Spinal cord (tissue), 10 donors: ENCODE measurements around the gene GNG7. TPM values are rescaled to one million over a fixed set of nuclear protein-coding genes. Genes with fewer than 3 reads are reported as not detected.
"Not testable (repeated sequence)": the region's sequence is repeated elsewhere in the genome, so short reads cannot be mapped to it uniquely, and the experiment has no call there.

Experiments used
- DNase-seq, 6 donors: peaks; one replicate each; pipeline versions ENCODE4 v3.0.0 to v3.0.0-alpha.2; 2013 to 2015; ENCODE audit warnings: low spot score in 6 of 6, low read depth in 4 of 6
- H3K27ac ChIP-seq: one replicate; pipeline ENCODE4 v1.5.1; 2013; ENCODE audit warnings: low read depth, low read length, control low read depth
- H3K27me3 ChIP-seq: one replicate; pipeline ENCODE4 v1.6.1; 2013; ENCODE audit warnings: low read length; ENCODE audit not compliant: control insufficient read depth, insufficient read depth
- H3K36me3 ChIP-seq: one replicate; pipeline ENCODE4 v1.6.1; 2013; ENCODE audit warnings: low read length; ENCODE audit not compliant: control insufficient read depth, insufficient read depth
- H3K4me1 ChIP-seq: one replicate; pipeline ENCODE4 v1.6.1; 2013; ENCODE audit warnings: low read length; ENCODE audit not compliant: control insufficient read depth, insufficient read depth
- H3K4me3 ChIP-seq: one replicate; pipeline ENCODE4 v1.5.1; 2013; ENCODE audit warnings: low read depth, low read length, control low read depth
- H3K9me3 ChIP-seq: one replicate; pipeline ENCODE4 v1.6.1; 2013; ENCODE audit warnings: low read length; ENCODE audit not compliant: control insufficient read depth, insufficient read depth
- WGBS: methylation state at CpG from one replicate; pipeline ENCODE4 v1.1.5; 2013; ENCODE audit warnings: missing lambda C conversion rate; ENCODE audit not compliant: insufficient coverage; 5-methylcytosine and 5-hydroxymethylcytosine counted together
- polyA plus RNA-seq, 2 donors: library from polyadenylated mRNA; unstranded; fragments of 120-200 nt; gene quantifications; one replicate each; pipeline ENCODE4 v1.2.1, GENCODE V29; 2013; ENCODE audit not compliant: insufficient read length in 2 of 2
- total RNA-seq, 2 donors: library from RNA; depleted of rRNA in 1 of 2; stranded (reverse); fragments of 120-200 nt in 1 of 2; fragments of >200 nt in 1 of 2; gene quantifications; one replicate each; pipeline versions ENCODE4 v1.2.3 to v1.2.4, GENCODE V29; 2013 to 2014
- donor health status: healthy.

Gene GNG7
- total and polyA plus RNA-seq, 4 donors = 6.2 to 60.4 (median 30.2) TPM

DNA sequence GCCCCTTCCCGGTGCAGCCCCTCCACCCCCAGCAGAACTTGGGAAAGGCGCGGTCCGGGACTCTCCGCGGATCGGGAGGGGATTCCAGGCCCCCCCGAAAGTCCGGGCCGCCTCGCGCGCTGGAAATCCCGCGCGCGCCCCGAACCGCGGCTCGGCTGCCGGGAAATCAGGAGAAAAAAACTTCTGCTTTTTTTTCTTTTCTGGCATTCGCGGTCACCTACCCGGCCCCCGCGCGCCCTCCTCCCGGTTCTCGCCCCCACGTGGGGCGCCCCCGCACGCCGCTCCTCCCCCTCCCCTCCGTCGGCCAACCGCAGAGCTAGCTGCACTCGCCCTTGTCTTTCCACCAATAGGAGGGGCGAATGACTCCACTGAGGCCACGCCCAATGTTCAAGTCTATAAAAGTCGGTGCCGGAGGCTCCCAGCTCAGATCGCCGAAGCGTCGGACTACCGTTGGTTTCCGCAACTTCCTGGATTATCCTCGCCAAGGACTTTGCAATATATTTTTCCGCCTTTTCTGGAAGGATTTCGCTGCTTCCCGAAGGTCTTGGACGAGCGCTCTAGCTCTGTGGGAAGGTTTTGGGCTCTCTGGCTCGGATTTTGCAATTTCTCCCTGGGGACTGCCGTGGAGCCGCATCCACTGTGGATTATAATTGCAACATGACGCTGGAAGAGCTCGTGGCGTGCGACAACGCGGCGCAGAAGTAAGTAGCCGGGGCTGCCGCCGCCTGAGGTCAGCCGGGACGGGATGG lies 226.6 kb downstream of the GNG7 start, which contains the start of gene GADD45B:
Gene GADD45B (plus strand): TSS at position 426 of the 749 bp plus-strand sequence. CDS start 232 bp downstream, at position 658.
- under 1% methylated on average over 58 of the region's 70 CpGs for WGBS
- Histone ChIP-seq H3K27ac (peak within 1 kb of the TSS; percentile 58), H3K36me3 (no peaks in the 10 kb centered on the region), H3K27me3 (peaks cover 53% of the 10 kb centered on the region), H3K4me1 (peaks cover 53% of the 10 kb centered on the region), H3K9me3 (no peaks in the 10 kb centered on the region), H3K4me3 (peak within 1 kb of the TSS; percentile 69)
- peak; percentile 91 to 99 (median 94) for DNase-seq

DNA sequence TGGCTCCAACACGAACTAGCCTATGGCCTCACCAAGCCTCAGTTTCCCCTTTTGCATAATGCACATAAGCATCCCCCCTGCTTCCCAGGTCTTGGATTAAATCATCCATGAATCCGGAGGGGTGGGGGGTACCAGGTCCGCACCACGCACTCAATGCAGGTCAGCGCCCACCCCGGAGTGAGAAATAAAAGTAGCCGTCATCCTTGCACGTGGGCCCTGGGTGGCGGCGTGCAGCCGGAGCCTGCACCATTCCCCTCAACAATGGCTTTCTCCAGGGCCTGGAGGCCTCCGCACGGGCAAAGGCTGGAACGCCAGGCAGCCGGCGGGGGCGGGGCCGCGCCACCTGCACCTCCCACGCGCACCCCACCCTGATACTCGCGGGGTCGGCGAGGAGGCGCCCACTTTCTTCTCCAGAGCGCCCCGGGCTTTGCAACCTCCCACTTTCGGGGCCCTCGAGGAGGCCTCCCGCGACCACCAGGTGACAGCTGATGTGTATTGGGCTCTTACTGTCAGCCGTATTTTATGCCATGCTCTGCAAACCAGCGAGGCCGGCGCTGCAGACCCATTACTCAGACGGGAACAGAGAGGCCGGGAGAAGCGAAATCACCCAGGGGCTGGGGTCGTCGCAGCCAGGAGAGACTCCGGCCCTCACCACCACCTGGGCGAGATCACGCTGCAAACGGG lies 227.3 kb downstream of the GNG7 start:
- peak overlapping the region; percentile 22 for H3K27ac ChIP-seq
- DNase-seq = peak in 1 of 6 donors; percentile 37
- H3K4me1 ChIP-seq = peaks cover 53% of the 10 kb centered on the region
- no peaks in the 10 kb centered on the region for H3K36me3 ChIP-seq
- peaks cover 49% of the 10 kb centered on the region for H3K27me3 ChIP-seq
- under 1% methylated on average over 45 of the region's 45 CpGs for WGBS
- peak overlapping the region; percentile 69 for H3K4me3 ChIP-seq
- H3K9me3 ChIP-seq = no peaks in the 10 kb centered on the region

DNA sequence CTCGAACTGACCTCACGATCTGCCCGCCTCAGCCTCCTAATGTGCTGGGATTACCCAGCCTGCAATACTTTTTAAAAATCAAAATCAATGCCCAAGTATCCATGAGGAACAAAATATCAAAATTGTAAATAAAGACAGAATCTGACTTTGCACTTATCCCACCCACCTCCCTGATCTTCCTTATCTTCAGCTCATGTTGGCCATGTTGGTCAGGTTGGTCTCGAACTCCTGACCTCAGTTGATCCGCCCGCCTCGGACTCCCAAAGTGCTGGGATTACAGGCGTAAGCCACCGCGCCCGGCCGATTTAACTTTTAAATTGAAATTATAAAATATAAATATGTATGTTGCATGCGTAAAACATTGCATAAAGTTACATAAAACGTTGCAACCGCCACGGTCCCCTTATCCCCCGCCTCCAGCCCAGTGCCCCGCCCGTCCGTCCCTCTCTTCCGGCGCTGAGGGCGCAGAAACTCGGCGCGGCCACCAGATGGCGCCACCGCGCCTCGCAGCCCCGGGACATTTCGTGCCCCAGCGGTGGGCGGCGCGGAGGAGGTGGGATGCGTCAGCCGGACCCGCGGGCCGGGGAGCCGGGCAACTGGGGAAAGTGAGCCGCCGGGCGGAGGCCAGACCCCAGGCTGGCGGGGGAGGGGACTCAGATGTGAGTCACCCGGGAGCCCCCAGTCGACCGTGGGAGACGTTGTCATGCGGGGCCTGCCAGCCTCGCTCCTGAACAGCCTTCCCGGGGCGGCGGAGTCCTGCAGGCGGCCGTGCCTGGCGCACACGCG lies 228.1 kb downstream of the GNG7 start:
- Histone ChIP-seq H3K4me3 (peak overlapping the region; percentile 26), H3K27me3 (peaks cover 41% of the 10 kb centered on the region), H3K36me3 (no peaks in the 10 kb centered on the region), H3K4me1 (peaks cover 51% of the 10 kb centered on the region), H3K9me3 (no peaks in the 10 kb centered on the region), H3K27ac (peak overlapping the region; percentile 22)
- WGBS = 2% methylated on average over 48 of the region's 60 CpGs
- DNase-seq = peak in 4 of 6 donors; percentile 62 to 93 (median 78)

DNA sequence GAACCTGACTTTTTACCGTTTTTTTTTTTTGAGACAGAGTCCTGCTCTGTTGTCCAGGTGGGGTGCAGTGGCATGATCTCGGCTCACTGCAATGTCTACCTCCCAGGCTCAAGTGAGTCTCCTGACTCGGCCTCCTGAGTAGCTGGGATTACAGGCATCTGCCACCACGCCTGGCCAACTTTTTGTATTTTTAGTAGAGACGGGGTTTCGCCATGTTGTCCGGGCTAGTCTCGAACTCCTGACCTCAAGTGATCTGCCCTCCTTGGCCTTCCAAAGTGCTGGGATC lies 232.6 kb downstream of the GNG7 start:
- H3K36me3 ChIP-seq, H3K27ac ChIP-seq, H3K4me1 ChIP-seq, H3K9me3 ChIP-seq, H3K27me3 ChIP-seq, H3K4me3 ChIP-seq, DNase-seq: not testable (repeated sequence)
- 87% methylated on average over 8 of the region's 8 CpGs for WGBS

DNA sequence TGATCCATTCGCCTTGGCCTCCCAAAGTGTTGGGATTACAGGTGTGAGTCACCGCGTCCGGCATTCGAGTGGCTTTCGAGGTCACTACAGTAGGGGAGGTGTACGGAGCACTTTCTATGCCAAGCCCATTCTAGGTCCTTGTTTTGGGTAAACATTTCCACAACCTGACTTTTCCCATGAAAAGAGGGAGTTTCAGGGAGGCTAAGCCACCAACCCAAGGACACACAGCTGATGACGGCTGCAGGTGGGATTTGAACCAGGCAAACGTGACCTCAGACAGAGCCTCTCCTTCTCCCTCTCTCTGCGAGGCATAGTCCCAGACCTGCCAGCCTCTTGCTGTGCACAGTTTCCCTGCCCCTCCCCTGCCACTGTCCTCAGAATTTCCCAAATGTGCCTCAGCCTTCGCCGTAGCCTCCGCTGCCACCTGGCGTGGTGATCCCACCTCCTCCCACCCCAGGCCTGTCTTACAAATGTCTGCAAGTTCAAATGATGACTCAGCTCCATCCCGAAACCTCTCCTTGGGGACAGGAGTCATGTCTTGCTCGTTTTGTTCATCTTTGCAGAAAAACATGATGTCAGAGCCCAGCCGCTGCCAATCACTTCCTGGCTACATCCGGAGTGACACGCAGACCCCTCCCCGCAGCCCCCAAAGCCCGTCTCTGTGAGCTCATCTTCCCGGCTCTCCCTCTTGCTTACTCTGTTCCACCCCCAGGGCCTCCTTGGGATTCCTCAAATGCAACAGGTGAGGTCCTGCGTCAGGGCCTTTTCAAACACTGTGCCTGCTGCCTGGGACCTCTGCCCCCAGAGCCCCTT lies 233.2 kb downstream of the GNG7 start:
- Histone ChIP-seq H3K27ac (no peak overlapping the region), H3K36me3 (no peaks in the 10 kb centered on the region), H3K4me1 (peaks cover 2% of the 10 kb centered on the region), H3K27me3 (no peaks in the 10 kb centered on the region), H3K9me3 (no peaks in the 10 kb centered on the region), H3K4me3 (no peak overlapping the region)
- WGBS = 55% methylated on average over 22 of the region's 23 CpGs
- no peak for DNase-seq

DNA sequence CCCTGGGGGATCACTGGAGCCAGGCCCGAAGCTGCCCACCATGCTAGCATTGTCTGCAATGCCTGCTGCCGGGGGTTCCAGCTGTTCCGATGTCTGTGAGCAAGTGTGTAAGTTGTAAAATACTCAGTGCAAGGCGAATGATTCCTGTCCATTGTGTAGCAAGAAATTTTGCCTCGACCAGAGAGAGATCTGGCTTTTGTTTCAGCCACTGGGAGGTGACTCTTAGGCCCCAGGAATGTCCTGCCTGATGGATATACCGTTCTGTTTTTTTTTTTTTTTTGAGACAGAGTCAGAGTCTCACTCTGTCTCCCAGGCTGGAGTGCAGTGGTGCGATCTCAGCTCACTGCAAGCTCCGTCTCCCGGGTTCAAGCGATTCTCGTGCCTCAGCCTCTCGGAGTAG lies 233.9 kb downstream of the GNG7 start:
- DNase-seq = no peak
- Histone ChIP-seq H3K27ac (no peak overlapping the region), H3K36me3 (no peaks in the 10 kb centered on the region), H3K27me3 (no peaks in the 10 kb centered on the region), H3K4me3 (no peak overlapping the region), H3K9me3 (no peaks in the 10 kb centered on the region), H3K4me1 (no peaks in the 10 kb centered on the region)
- WGBS = 54% methylated on average over 10 of the region's 12 CpGs

DNA sequence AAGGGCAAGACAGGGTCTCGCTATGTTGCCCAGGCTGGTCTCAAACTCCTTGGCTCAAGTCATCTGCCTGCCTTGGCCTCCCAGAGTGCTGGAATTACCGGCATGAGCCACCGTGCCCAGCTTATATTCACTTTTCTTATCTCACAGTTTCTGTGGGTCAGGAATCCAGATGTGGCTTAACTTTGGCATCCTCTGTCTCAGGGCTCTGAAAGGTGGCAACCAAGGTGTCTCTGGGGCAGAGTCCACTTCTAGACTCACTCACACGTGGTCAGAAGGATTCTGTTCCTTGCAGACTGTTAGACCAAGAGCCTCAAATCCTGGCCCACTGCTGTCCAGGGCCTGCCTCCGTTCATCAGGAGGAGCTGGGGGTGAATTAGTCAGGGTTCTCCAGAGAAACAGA lies 238.1 kb downstream of the GNG7 start:
- Histone ChIP-seq H3K27ac (no peak overlapping the region), H3K4me1 (peaks cover 20% of the 10 kb centered on the region), H3K9me3 (no peaks in the 10 kb centered on the region), H3K27me3 (peaks cover 3% of the 10 kb centered on the region), H3K36me3 (no peaks in the 10 kb centered on the region), H3K4me3 (no peak overlapping the region)
- DNase-seq = no peak
- 80% methylated on average over 5 of the region's 5 CpGs for WGBS

DNA sequence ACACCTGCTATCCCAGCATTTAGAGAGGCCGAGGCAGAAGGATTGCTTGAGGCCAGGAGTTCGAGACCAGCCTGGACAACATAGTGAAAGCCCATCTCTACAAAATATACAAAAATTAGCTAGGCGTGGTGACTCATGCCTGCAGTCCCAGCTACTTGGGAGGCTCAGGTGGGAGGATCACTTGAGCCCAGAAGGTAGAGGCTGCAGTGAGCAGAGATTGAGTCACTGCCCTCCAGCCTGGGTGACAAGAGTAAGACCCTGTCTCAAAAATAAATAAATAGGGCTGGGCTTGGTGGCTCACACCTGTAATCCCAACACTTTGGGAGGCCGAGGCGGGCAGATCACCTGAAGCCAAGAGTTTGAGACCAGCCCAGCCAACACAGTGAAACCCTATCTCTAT lies 238.8 kb downstream of the GNG7 start:
- H3K36me3 ChIP-seq, DNase-seq, H3K27me3 ChIP-seq, H3K9me3 ChIP-seq, H3K4me3 ChIP-seq, H3K27ac ChIP-seq: not testable (repeated sequence)
- peaks cover 20% of the 10 kb centered on the region for H3K4me1 ChIP-seq
- 100% methylated on average over 1 of the region's 5 CpGs for WGBS
